GM21737 (cell line): ENCODE measurements around the gene TMEM178B.
"Not testable (repeated sequence)": the region's sequence is repeated elsewhere in the genome, so short reads cannot be mapped to it uniquely, and the experiment has no call there.

Source experiments
- ATAC-seq: cut with Tn5 transposase; IDR thresholded peaks from one replicate; pipeline ENCODE4 v1.9.1; 2021; ENCODE audit warnings: mild to moderate bottlenecking, moderate library complexity; ENCODE audit not compliant: unreplicated experiment

TMEM178B gene

GRCh38 chr7:141375442-141375841 is 301.6 kb downstream of the TMEM178B start:
- no peak for ATAC-seq

GRCh38 chr7:141377906-141378305 is 304.0 kb downstream of the TMEM178B start:
- no peak for ATAC-seq

- ATAC-seq: no peak
Observed at GRCh38 chr7:141378405-141378804, 304.5 kb downstream of the TMEM178B start.

- no peak for ATAC-seq
Observed at GRCh38 chr7:141381794-141382427, 308.0 kb downstream of the TMEM178B start.

GRCh38 chr7:141383356-141383755 is 309.5 kb downstream of the TMEM178B start:
- ATAC-seq: not testable (repeated sequence)

GRCh38 chr7:141386881-141387280 is 313.0 kb downstream of the TMEM178B start:
- ATAC-seq: no peak

- no peak for ATAC-seq
Observed at GRCh38 chr7:141387521-141388217, 313.8 kb downstream of the TMEM178B start.

GRCh38 chr7:141389140-141389796 is 315.4 kb downstream of the TMEM178B start:
- ATAC-seq: no peak

- no peak for ATAC-seq
Observed at GRCh38 chr7:141390339-141390738, 316.5 kb downstream of the TMEM178B start.

- ATAC-seq: no peak
Observed at GRCh38 chr7:141393056-141393455, 319.2 kb downstream of the TMEM178B start.

GRCh38 chr7:141397236-141398163 is 323.6 kb downstream of the TMEM178B start:
- no peak for ATAC-seq

GRCh38 chr7:141400356-141400755 is 326.5 kb downstream of the TMEM178B start:
- ATAC-seq: no peak

GRCh38 chr7:141402277-141402996 is 328.6 kb downstream of the TMEM178B start:
- no peak for ATAC-seq

GRCh38 chr7:141403846-141404245 is 330.0 kb downstream of the TMEM178B start:
- ATAC-seq: not testable (repeated sequence)

GRCh38 chr7:141406347-141406746 is 332.5 kb downstream of the TMEM178B start:
- no peak for ATAC-seq

- ATAC-seq: no peak
Observed at GRCh38 chr7:141407893-141408292, 334.0 kb downstream of the TMEM178B start.

GRCh38 chr7:141408440-141408839 is 334.6 kb downstream of the TMEM178B start:
- ATAC-seq: no peak

- ATAC-seq: no peak
Observed at GRCh38 chr7:141409219-141409618, 335.4 kb downstream of the TMEM178B start.

GRCh38 chr7:141409801-141410329 is 336.0 kb downstream of the TMEM178B start:
- no peak for ATAC-seq
